Erythroblast (primary cell): ENCODE results near the gene MC3R.

Experiments
- GATA1 ChIP-seq: IDR thresholded peaks from 2 replicates; pipeline ENCODE4 v1.6.1; 2011; ENCODE audit warnings: low read depth, mild to moderate bottlenecking, control low read depth, low read length, moderate library complexity
- POLR2A ChIP-seq: IDR thresholded peaks from 2 replicates; pipeline ENCODE4 v1.6.1; 2011; ENCODE audit warnings: mild to moderate bottlenecking, low read length

GRCh38 chr20:56268536-56268935 is 20.0 kb downstream of the MC3R start:
- TF ChIP-seq POLR2A (no peak), GATA1 (no peak)
